Transverse colon (tissue), 3 donors: Measurements from ENCODE around the gene SLBP.

ENCODE experiments used
- CTCF ChIP-seq, 5 experiments: fragments of 200-600 bp in 3 of 5; fragments of 450-650 bp in 2 of 5; sonication (generic) in 3 of 5; IDR thresholded peaks; 1 replicate in 2 of 5; 2 replicates in 3 of 5; pipeline ENCODE4 v1.5.1; 2016 to 2017; ENCODE audit warnings: antibody characterized with exemption in 5 of 5, inconsistent platforms in 3 of 5, mild to moderate bottlenecking in 2 of 5, moderate library complexity in 1 of 5
- EP300 ChIP-seq: sonication (generic); formaldehyde crosslinking; IDR thresholded peaks from one replicate; pipeline ENCODE4 v1.6.1; 2017; ENCODE audit warnings: antibody characterized with exemption, low read depth
- POLR2A ChIP-seq: fragments of 450-650 bp; IDR thresholded peaks from one replicate; pipeline ENCODE4 v1.6.1; 2016; ENCODE audit warnings: antibody characterized with exemption, mild to moderate bottlenecking, moderate library complexity

DNA sequence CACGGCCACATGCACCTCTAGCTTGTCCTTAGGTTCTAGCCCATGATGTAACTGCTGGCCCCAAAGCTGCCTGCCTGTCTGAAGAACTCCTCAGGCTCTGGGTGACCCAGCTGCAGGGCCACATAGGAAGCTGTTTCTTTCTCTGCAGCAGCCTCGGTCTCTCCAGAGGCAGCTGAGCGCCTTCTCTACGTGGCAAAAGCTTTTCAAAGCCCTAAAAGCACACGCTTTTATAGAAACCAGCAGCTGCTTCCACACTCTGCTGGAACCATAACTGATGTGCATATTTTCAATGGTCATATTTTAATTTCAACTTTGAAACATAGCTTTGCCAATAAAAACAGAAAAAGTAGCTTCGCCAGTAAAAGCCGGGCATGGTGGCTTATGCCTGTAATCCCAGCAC is 65.4 kb downstream of the SLBP start:
- TF ChIP-seq EP300: no peak
- no peak for TF ChIP-seq CTCF (IDR thresholded peaks at IDR 0.05)
- TF ChIP-seq POLR2A: no peak
